Ovary (tissue), 3 donors: Measurements from ENCODE around the gene B9D1.

ENCODE experiments used
- EP300 ChIP-seq: sonication (generic); formaldehyde crosslinking; IDR thresholded peaks from one replicate; pipeline ENCODE4 v1.6.1; 2017; ENCODE audit warnings: antibody characterized with exemption
- TF ChIP-seq, protein P1 (sequence below), 3 donors: fragments of 450-650 bp in 2 of 3; fragments of 200-600 bp in 1 of 3; IDR thresholded peaks; one replicate each; pipeline versions ENCODE4 v1.5.1 to v1.8.0; 2016 to 2022; ENCODE audit warnings: antibody characterized with exemption in 3 of 3, mild to moderate bottlenecking in 1 of 3
- donor health status: DM: no; HTN: no; CAD: no.

DNA sequence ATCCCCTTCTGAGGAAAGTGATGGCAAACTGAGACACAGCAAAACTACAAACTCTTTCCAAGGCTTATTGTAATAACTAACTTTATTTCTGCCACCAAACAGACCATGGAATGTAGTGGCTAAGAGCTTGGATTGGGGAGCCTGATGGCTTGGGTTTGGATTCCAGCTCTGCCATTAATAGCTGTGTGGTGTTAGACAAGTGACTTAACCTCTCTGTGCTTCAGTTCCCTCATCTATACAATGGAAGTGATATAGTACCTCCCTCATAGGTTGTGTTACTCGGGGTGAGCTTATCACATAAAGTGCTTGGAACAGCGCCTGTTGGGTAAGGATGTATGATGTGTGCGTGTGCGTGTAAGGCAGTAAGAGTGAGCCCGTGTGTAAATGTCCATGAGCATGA, 42.6 kb upstream of the B9D1 start:
- no peak for TF ChIP-seq EP300
- TF ChIP-seq, protein P1, sequence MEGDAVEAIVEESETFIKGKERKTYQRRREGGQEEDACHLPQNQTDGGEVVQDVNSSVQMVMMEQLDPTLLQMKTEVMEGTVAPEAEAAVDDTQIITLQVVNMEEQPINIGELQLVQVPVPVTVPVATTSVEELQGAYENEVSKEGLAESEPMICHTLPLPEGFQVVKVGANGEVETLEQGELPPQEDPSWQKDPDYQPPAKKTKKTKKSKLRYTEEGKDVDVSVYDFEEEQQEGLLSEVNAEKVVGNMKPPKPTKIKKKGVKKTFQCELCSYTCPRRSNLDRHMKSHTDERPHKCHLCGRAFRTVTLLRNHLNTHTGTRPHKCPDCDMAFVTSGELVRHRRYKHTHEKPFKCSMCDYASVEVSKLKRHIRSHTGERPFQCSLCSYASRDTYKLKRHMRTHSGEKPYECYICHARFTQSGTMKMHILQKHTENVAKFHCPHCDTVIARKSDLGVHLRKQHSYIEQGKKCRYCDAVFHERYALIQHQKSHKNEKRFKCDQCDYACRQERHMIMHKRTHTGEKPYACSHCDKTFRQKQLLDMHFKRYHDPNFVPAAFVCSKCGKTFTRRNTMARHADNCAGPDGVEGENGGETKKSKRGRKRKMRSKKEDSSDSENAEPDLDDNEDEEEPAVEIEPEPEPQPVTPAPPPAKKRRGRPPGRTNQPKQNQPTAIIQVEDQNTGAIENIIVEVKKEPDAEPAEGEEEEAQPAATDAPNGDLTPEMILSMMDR (IDR thresholded peaks at IDR 0.05): no peak
